SK-N-SH (cell line): Measurements from ENCODE around the gene DENND1A.

Experiments
- CTCF ChIP-seq: fragments of 200-600 bp; sonication (generic); IDR thresholded peaks from 2 replicates; pipeline ENCODE4 v1.6.1; 2017; ENCODE audit warnings: antibody characterized with exemption, mild to moderate bottlenecking, moderate library complexity
- EP300 ChIP-seq, 2 experiments: IDR thresholded peaks; 2 replicates each; pipeline versions ENCODE4 v1.4.0 to v1.6.1; 2012; ENCODE audit warnings: borderline replicate concordance in 1 of 2, low read depth in 1 of 2, low read length in 1 of 2
- FOXM1 ChIP-seq: IDR thresholded peaks from 2 replicates; pipeline ENCODE4 v1.4.0; 2012; ENCODE audit warnings: low read depth, mild to moderate bottlenecking
- GABPA ChIP-seq: IDR thresholded peaks from 2 replicates; pipeline ENCODE4 v1.4.0; 2012; ENCODE audit warnings: low read depth, mild to moderate bottlenecking
- MAX ChIP-seq: IDR thresholded peaks from 2 replicates; pipeline ENCODE4 v1.4.0; 2012; ENCODE audit warnings: low read depth
- POLR2AphosphoS5 ChIP-seq: IDR thresholded peaks from 2 replicates; pipeline ENCODE4 v1.6.1; 2012; ENCODE audit warnings: low read depth, low read length
- SIN3A ChIP-seq: IDR thresholded peaks from 2 replicates; pipeline ENCODE4 v1.6.1; 2012; ENCODE audit warnings: low read depth, mild to moderate bottlenecking, low read length, moderate library complexity, borderline replicate concordance
- SMC3 ChIP-seq: IDR thresholded peaks from 2 replicates; pipeline ENCODE4 v1.6.1; 2012; ENCODE audit warnings: low read depth, low read length, improper control_type of control experiment
- USF1 ChIP-seq: IDR thresholded peaks from 2 replicates; pipeline ENCODE4 v1.4.0; 2012; ENCODE audit warnings: low read depth, borderline replicate concordance
- YY1 ChIP-seq: IDR thresholded peaks from 2 replicates; pipeline ENCODE4 v1.4.0; 2012; ENCODE audit warnings: low read depth, mild to moderate bottlenecking
- TF ChIP-seq, protein P1 (sequence below): fragments of 150-350 bp; IDR thresholded peaks from 2 replicates; pipeline ENCODE4 v1.6.1; 2016; ENCODE audit warnings: mild to moderate bottlenecking, low read depth, low read length
- TF ChIP-seq, protein P2 (sequence below): IDR thresholded peaks from 2 replicates; pipeline ENCODE4 v1.6.1; 2012; ENCODE audit warnings: mild to moderate bottlenecking, low read depth, low read length, moderate library complexity

- TF ChIP-seq EP300 (IDR thresholded peaks at IDR 0.05; ENCODE audit: borderline replicate concordance in 1 of 2, low read depth in 1 of 2, low read length in 1 of 2) (no peak), SMC3 (no peak), CTCF (no peak), YY1 (no peak), FOXM1 (no peak), USF1 (no peak), GABPA (no peak), POLR2AphosphoS5 (no peak), SIN3A (no peak), MAX (no peak)
- TF ChIP-seq, protein P1, sequence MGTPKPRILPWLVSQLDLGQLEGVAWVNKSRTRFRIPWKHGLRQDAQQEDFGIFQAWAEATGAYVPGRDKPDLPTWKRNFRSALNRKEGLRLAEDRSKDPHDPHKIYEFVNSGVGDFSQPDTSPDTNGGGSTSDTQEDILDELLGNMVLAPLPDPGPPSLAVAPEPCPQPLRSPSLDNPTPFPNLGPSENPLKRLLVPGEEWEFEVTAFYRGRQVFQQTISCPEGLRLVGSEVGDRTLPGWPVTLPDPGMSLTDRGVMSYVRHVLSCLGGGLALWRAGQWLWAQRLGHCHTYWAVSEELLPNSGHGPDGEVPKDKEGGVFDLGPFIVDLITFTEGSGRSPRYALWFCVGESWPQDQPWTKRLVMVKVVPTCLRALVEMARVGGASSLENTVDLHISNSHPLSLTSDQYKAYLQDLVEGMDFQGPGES = no peak
- TF ChIP-seq, protein P2, sequence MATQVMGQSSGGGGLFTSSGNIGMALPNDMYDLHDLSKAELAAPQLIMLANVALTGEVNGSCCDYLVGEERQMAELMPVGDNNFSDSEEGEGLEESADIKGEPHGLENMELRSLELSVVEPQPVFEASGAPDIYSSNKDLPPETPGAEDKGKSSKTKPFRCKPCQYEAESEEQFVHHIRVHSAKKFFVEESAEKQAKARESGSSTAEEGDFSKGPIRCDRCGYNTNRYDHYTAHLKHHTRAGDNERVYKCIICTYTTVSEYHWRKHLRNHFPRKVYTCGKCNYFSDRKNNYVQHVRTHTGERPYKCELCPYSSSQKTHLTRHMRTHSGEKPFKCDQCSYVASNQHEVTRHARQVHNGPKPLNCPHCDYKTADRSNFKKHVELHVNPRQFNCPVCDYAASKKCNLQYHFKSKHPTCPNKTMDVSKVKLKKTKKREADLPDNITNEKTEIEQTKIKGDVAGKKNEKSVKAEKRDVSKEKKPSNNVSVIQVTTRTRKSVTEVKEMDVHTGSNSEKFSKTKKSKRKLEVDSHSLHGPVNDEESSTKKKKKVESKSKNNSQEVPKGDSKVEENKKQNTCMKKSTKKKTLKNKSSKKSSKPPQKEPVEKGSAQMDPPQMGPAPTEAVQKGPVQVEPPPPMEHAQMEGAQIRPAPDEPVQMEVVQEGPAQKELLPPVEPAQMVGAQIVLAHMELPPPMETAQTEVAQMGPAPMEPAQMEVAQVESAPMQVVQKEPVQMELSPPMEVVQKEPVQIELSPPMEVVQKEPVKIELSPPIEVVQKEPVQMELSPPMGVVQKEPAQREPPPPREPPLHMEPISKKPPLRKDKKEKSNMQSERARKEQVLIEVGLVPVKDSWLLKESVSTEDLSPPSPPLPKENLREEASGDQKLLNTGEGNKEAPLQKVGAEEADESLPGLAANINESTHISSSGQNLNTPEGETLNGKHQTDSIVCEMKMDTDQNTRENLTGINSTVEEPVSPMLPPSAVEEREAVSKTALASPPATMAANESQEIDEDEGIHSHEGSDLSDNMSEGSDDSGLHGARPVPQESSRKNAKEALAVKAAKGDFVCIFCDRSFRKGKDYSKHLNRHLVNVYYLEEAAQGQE = no peak
Measured at GRCh38 chr9:123727332-123727731, 202.6 kb downstream of the DENND1A start.
